Stimulated activated CD4-positive, alpha-beta T cell treated with anti-CD3 and anti-CD28 coated beads, Interleukin-12 subunit alpha, Interleukin-12 subunit beta, amount 100 ng/mL, for 48 hours (primary cell): Measurements from ENCODE around the gene EYA4.
"Not testable (repeated sequence)": the region's sequence is repeated elsewhere in the genome, so short reads cannot be mapped to it uniquely, and the experiment has no call there.

Experiments
- DNase-seq, 3 donors: peaks; one replicate each; pipeline ENCODE4 v3.0.0-alpha.2; 2020; ENCODE audit warnings: low read depth in 2 of 3, low spot score in 1 of 3

The EYA4 gene

DNA sequence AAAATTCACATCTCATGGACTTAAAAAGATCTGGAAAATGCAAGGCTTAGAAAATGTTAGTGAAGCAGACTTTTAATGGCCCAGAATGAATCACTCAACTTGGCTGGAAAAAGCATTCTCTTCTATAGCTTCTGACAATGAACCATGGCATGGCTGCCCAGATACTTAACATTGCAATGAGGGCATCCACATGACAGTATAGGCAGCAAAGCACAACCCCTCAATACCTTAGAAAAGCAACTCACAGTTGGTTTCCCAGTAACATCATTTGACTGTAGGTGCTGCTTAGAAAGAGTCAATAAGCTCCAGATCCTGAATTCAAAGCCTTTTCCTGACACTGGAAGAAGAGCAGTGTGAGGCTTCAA is 155.8 kb downstream of the EYA4 start:
- no peak for DNase-seq

DNA sequence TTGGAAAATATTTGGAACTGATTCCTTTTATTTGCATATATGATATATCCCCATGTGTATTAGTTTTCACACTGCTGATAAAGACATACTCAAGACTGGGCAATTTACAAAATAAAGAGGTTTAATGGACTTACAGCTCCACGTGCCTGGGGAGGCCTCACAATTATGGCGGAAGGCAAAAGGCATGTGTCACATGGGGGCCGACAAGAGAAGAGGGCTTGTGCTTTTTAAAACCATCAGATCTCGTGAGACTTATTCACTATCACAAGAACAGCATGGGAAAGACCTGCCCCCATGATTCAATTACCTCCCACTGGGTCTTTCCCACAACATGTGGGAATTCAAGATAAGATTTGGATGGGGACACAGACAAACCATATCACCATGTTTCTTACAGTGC is 156.4 kb downstream of the EYA4 start:
- DNase-seq = not testable (repeated sequence)

DNA sequence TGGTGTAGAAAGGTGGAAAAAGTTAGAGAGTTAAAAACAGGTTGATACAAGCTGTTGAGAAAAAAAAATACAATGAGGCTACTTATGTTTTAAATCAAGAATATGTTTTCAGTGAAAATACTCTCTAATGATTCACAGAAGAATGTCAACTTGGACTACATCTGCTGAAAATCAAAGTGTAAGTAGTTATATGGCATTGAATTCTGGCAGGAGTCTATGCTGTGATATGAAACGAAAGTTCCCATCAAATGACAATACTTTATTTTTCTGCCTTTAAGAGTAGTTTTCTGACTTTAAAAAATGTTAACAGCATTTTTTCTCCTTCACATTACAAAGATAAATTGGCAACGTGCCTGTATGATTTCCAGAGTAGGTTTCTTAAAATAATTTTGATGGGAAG is 158.3 kb downstream of the EYA4 start:
- DNase-seq = no peak

DNA sequence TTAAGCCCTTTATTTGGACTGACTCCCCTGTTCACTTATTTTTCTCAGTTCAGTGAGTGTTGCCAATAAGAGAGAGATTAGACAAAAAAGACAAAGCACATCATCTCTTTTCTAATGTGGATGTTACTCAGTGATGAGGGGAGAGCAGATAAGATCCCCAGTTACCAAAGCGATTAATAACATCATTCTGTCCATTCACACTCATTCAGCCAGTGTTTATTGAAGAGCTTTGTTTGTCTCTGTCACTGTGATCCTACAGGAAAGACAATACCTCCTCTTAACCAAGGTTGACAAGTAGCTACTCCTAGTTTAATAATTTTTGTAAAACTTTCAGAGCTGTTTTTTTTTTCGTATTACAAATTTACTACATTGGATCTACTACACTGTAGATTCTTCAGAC is 163.0 kb downstream of the EYA4 start:
- no peak for DNase-seq

DNA sequence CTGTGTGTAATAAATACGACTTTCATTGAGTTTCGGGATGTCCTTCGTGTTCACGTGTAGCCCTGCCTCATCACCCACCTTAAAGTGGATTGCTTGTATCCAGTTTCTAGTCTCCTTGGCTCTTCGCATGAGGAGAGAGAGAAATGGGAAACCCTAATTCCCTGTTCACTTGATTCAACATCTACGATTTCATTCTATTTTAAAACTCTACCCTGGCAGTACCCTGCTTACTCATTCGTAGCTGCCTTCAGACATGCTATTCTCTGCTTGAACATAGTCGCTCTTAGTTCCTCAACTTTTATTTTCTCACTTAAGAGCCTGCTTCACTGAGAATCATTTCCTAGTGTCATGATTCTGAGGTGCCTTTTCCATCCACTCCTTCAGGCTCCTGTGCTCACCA is 163.6 kb downstream of the EYA4 start:
- no peak for DNase-seq

DNA sequence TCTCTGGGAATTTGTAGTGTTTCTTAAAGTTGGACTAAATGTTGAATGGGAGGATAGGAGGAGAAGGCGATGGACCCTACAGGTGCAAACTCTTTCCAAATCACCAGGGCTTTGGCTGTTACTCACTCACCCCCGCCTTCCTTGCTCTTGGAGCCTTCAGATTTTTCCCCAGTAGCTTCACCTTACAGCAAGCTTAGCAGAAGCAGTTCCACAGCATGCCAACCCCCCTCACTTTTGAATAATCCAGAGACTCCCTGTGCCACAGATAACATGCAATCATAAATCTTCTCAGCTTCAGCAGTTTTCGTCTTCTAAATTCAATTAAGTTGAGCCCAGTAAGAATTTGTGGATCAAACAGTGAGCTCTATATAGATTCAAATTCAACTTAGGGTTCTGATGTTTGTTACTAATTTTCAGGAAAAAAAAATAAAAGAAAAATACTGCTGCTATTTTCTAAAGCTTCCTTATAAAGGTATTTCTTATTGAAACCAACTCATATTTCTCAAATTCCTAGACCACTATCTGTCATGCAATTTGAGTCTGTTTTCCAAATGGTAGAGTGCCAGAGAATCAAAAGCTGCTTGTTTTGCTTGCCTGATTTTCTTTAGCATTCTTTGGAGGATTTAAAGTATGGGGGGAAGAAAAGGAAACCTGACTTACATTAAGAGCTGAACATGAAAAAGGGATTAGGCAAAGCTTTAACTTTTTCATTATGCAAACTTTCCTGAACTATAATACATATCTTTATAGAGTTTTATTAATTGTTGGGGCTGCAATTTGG is 166.4 kb downstream of the EYA4 start:
- no peak for DNase-seq

DNA sequence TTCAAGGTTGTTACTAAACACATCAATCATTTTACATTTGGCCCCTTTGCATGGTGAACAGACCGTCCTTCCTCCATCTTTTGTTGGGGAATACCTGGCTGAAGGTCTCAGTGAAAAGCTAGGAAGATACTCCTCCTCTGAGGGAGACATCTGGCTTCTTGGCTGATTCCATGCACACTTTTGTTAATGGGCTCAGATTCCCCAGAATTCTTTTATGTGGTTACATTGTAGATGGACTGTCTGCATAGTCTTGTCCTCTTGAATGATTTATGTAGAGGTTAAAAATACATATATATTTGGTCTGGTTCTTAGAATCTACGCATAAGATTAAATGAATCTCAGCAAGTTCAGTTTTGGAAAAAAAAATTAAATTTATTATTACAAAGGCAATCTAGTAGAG is 167.0 kb downstream of the EYA4 start:
- no peak for DNase-seq

DNA sequence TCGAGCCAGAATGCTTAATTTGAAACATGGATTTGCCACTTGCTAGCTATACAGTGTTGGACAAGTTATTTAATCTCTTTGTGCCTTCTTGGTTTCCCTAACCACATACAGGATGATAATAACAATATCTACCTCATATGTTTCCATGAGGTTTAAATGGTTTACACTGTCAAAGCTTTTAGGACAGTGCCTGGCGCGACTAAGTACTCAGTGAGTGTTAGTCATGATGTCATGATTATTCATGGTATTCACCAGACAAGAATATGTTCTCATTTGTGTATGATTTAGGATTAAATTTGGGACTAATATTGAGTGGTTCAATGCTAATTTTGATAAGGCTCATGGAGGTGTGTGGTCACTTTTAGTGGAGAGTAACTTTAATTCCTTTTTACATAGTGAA is 167.4 kb downstream of the EYA4 start:
- DNase-seq = no peak

DNA sequence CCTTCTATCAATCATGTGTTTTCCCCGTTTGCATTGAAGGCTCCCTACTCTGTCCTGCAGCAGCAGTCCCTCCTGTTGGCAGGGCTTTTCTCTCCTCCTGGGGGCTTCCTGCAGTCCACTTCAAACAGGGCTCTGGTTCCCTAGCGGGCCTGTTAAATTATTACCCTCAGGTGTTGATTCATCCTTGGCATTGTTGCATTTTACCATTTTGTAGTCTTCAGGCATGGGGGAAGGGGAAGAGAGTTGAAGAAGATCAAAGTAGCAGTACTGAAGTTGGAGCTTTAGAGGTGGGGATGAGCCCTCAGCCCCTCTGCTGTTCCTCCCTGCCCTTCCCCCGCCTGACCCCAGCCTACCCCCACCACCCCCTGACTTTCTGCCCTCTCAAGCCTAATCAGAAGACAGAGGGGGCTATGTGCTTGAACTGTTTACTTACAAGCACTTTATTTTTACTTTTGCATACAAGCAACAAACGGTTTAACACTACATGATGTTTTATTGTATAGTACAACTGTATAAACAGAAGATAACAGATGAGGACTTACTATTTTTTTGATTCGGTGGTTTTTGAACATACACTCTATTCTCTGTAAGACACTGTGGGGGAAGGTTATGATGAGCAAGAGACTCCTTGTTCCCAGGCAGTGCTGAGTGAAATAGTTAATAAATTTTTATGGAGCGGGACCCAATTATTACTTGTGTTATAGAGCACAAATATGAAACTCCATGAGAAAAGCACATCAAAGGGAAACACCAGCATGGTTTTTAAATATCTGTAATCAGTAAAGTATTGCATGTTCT is 169.7 kb downstream of the EYA4 start:
- no peak for DNase-seq

DNA sequence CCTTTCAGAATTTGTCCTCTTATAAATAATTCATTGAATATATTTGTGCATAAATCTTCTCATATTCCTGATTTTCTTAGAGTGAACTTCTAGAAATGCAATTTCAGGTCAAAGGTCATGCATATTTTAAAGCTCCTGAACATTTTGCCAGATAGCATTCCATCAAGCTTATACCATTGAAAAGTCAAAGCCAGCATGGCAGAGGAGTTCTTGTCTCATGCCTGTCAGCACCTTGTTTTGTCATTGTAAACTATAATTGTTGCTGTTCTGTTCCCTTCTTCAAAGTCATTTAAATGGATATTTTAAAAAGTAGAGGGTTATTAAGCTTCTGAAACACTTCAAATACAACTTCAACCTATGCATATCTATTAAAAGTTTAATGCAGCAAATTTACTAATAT is 170.6 kb downstream of the EYA4 start:
- DNase-seq = no peak

DNA sequence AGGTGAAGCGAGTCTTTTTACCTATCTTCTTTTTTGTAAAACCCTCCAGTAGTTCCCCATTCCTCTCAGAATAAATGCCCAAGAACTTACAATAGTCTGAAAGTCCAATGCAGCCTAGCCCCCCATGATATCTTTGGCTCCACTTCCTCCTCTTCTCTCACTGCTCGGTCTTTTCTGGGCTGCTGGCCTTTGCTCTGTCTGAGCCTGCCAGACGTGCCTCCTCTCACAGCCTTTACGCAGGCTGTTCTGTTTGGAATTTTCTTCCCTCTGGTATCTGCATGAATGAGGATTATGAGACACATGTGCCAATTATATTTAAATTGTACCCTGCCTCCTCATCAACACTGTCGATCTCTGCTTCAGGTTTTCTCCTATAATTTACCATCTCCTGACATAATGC is 174.1 kb downstream of the EYA4 start:
- DNase-seq = no peak

DNA sequence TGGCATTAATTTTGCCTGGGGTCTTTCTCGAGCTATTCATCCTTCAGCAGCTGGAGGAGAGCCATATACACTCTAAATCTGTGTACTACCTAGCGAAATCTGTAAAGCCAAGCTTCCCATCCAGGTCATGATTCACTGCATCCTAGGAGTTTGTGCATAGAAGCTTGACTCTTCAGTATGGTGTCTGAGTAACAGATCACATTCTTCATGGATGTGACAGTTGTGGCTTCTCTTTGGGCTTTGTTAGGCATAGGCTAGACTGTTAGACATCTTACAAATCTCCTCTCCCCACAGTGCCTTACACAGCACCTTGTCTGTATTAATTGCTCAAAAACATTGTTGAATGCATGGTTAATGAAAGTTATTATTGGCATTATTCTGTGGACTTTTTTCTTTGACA is 177.0 kb downstream of the EYA4 start:
- no peak for DNase-seq

DNA sequence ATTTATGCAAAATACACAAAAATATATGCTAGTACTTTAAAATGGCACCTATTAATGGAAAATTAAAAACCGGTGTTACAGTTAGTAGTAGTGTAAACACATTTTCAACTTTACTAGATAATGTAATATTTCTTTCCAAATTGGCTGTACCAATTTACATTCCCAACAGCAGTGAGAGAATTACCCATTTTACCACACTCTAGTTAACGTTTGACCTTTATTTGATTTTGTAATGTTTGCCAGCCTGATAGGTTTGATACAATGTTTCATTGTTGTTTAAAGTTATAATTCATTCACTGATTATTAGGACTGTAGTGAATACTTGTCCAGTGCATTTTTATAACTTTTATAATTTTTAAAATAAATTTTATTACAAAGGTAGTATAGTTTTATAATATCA is 182.1 kb downstream of the EYA4 start:
- no peak for DNase-seq

DNA sequence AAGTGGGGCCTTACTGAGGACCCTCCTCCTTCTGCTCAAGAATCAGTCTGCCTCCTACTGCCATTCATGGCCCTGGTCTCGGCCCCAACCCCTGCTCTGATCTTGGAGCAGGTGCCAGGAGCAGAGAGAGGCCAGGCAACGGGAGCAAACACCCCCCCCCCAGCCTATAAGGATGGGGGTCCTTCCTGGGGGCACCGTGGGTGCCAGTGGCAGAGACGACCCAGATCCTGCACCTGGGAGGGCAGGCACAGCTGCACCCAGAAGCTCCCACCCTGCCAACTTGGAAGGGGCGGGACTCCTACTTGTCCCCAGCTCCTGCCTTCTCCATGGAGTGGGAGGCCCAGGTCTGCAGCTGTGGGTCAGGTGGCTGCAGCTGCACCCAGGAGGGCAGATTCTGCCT is 183.2 kb downstream of the EYA4 start:
- no peak for DNase-seq

DNA sequence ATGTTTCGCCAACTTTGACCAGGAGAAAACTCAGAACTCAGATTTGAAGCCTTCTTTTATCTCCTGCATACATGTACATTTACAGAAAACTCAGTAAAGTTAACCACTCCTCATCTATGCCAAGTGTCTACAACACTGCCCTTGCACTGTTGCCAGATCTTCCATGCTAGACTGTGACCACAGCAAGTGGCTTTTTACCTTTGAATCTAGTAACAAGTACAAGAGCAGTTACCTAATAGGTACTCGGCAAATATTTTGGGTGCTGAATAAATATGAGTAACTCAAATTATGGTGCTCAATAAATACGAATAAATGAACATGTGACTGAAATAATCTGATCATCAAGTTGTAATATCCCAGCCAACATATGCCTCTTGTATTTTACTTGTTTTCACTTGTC is 184.9 kb downstream of the EYA4 start:
- DNase-seq = no peak

DNA sequence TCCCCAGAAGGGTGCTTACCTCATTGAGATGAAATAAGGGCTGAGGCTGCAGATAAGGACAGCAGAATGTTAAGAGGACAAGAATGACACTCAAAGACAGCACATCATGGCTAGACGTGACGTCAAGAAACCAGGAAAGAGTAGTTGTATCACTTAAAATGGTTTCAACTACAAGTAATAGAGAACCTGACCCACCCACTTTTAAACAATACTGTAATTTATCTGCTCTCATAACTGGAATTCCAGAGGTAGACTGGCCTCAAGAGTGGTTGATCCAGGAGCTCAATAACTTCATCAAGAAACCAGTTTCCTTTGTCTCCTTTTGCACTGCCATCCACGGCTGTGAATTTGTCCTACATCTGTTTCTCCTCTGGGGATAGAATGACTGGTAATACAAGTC is 187.1 kb downstream of the EYA4 start:
- no peak for DNase-seq

DNA sequence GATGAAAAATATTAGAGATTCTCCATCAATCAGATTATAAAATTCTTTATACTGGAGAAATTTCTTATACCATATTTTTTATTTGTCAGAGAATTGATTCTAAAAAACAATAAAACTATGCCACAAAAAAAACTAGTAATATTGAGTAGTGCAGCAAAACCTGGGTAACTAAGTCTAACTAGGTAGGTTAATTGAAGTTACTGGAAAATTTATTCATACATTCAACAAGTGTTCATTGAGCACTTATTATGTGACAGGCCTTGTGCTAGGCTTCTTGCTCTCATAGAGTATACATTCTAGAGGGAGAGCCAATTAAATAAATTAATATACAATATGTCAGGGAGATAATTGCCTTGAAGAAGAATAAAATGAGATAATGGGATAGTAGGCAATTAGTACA is 189.4 kb downstream of the EYA4 start:
- no peak for DNase-seq

DNA sequence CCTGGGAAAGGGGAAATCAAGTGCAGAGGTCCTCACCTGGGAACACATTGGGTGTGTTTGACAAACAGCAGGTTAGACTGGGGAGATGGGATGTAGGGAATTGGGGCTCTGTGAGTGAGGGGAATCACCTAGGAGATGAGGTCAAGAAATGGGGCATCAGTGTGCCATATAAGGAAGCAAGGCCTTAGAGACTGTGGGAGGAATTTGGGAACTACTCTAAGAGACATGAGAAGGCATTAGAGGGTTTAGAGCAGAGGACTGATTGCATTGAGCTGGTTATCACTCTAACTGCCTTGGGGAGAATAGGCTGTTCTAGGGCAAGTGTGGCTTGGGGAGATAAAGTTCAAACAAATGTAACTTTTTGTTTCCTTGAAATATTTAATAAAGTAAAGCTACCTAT is 189.9 kb downstream of the EYA4 start:
- DNase-seq = no peak

DNA sequence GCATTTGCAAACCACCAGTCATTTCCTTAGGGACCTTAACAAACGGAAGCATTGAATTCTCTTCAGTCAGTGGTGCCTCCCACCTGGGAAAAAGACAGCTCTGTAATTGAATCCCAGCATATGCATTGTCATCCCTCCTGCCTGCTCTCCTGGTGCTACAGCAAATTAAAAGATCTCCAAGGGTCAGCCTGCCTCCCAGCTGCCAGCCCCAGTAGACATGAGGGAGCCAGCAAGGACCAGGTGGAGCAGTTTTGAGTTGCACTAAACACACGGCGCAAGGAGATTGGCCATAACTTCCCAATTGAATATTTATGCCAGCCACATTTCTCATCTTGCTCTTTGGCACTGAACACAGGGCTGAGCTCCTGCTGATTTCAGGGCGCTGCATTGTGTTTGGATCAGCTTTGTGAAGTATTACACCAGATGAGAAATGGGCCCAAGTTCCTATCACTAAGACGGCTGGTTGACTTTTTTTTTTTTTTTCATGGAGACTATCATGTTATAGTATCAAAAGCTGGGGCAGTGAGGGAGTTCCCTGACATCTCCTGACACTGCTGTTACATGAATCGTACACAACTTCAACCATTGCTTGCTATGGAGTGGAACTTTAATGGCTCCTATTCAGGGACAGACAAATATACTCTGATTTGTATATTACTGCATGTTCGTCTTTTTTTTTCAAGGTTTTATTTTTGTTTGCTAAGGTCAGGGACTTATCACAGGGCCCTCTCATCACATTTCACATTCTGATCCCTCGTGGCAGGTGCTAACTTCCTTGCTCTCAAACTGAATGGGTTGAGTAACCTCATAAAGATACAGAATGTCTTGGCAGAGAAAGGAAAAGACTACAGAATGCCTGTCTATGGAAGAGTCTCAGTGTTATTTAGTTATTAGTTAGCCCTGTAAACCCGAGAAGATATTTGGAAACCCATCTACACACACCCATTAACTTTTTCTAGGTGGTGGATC is 191.1 kb downstream of the EYA4 start:
- no peak for DNase-seq

DNA sequence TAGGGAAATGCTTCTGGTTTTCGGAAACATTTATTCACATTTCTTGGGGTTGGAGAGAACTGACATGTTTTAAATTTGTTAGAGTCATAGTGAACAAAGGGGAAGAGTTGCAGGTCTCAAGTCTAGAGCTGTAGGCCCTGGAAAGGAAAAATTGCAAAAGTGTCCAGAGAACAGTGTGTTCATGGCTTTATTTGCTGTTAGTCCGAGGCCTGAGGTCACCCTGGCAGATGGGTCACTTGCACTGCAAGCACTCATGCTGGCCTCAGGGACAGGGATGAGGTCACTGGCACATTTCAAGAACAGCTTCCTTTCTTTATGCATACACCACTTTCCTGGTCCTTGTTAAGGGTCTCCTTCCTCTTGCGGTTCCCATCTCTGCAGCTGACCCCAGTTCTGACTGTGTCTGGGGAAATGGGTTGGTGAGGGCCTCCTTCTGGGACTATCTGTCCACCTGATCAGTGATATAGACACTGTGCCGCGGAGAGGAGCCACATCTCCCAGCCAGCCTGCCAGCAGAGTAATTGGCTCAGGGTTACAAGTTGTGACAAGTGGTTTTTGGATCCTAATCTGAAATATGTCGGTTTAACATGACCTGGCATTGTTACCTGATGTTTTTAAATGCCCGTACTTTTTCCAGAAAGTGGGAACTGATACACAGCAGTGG is 194.0 kb downstream of the EYA4 start:
- DNase-seq = no peak

DNA sequence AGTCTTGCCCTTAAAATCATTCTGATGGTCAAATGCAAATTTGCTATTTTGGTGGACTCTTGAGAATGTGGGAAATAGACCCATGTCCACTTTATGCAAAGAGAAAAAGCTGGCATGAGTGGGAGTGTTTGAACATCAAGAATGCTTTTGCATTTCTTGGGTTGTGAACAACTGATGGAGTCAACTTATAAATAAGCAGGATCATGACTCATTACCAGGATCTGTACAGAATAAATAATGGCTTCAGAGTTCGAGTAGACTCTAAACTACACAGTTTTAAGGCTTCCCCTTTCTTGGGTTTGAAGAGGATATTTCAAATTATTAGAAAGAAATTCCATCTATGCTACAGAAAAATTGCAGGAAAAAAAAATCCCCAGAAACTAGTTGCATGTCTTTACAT is 195.5 kb downstream of the EYA4 start:
- DNase-seq = no peak
